HG02884 (cell line): ENCODE data around the gene RER1.

Experiments used
- ATAC-seq: cut with Tn5 transposase; IDR thresholded peaks from one replicate; pipeline ENCODE4 v1.9.1; 2021; ENCODE audit warnings: mild to moderate bottlenecking, moderate library complexity; ENCODE audit not compliant: unreplicated experiment

RER1 gene

GRCh38 chr1:2442661-2443060, 51.0 kb downstream of the RER1 start:
- ATAC-seq, result no peak

DNA sequence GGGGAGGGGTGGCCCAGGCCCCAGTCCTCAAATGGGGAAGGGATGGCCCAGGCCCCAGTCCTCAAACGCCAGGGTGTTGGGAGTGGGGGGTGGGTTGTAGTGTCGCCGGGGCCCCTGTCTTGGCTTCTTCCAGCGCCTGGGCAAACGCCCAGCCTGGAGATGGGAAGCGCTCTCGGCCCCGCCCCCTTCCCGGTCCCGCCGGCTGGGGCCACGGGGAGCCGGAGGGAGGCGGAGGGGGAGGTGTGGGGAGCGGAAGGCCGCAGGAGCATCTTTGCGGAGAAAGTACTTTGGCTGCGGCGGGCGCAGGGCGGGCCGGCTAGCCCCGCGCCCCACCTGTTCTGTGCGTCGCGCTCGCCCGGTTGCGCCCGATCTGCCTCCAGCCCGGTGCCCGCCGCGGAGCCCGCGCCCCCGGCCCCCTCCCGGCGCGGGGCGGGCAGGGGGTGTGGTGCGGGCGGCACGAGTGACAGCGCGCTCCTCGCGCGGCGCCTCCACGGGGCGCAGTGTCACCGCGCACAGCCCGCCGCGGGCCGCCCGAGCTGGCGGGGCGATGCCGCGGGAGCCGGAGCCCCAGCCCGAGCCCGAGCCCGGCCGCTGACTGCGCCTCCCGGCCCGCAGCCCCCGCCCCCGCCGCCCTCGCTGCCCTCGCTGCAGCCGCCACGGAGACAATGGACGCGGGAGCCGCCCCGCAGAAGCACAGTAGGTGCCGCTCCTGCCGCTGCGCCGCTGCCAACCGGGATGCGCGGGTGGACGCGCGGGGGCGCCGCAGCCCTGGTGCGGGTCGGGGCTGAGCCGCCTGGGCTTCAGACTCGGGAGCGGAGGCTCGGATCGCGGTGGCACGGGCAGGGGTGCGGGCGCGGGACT, 51.9 kb downstream of the RER1 start:
- no peak for ATAC-seq

- ATAC-seq, result no peak
These were observed 52.5 kb downstream of the RER1 start for GRCh38 chr1:2444138-2444591.

- no peak for ATAC-seq
These were observed 53.7 kb downstream of the RER1 start for GRCh38 chr1:2445162-2445822.

- no peak for ATAC-seq
These were observed 54.2 kb downstream of the RER1 start for GRCh38 chr1:2445823-2446215.

DNA sequence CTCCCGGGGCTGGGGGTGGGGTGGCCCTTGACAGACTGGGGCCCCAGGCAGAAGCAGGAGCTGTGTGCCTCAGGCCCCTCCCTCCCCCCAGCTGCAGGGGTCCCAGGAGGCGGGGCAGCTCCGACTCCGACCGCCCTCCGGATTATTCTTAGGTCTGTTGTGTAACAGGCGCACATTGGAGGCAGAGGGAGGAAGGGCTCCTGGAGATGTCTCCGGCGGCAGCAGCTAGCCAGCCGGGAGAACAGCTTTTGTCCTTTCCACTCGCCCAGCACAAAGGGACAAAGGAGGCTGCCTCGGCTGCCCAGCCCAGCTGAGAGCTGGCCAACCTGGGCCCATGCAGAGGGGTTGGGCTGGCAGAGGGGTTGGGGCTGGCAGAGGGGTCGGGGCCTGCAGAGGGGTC, 54.8 kb downstream of the RER1 start:
- ATAC-seq, result no peak

DNA sequence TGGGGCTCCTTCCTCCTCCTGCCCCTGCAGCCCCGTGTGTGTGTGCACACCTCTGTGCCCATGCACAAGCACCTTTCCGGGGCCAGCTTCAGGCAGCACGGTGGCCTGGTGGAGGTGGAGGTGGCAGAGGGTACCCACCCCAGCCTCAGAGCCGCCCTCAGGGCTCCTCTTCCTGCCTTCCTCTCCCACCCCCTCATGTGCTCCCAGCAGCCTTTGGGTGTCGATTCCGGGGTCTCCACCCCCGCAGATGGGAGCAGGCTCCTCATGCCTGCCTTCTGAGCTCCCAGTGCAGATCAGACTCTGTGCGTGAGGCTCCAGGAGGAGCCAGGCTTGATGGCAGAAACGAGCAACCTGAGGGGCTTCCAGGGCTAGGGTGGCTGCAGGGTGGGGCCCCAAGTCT, 55.2 kb downstream of the RER1 start:
- no peak for ATAC-seq

GRCh38 chr1:2447276-2448097, 55.8 kb downstream of the RER1 start:
- ATAC-seq, result no peak

GRCh38 chr1:2448098-2448445, 56.4 kb downstream of the RER1 start:
- no peak for ATAC-seq

DNA sequence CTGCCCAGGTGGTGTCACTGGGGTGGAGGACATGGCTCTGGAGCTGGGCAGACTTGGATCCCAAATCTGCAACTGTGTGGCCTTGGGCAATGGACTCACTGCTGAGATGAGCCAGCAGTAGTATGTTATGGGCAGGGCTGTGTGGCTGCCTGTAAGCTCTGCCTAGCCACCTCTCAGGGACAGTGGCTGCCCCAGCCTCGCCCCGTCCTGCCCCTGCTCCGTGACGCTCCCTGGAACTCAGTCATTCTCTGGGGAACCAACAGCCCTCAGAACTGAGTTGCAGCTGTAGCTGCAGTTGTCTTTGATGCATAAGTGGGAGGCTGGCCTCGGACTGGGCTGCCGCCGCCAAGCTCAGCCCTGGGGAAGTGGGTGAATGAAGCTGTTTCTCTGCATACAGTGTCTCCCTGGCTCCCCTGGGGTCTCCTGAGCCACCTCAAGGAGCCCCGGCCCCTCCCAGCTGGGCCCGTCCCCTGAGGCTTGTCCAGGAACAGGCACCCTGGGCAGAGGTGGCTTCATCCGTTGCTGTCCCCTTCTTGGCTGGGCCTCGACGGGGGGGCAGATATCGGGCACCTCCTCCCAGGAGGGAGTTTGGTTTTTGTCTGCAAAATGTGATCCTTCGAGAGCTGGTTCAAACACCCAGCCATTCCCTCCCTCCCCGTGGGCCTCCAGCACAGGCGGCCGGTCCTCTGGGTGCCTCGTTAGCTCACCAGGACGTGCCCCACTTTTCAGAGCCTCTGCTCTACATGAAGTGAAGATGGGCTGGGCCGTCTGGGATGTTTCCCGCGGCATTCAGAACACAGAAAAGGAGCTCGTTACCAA, 58.2 kb downstream of the RER1 start:
- ATAC-seq, result no peak

- ATAC-seq, result no peak
These were observed 60.1 kb downstream of the RER1 start for GRCh38 chr1:2451741-2452140.

GRCh38 chr1:2452201-2452931, 60.7 kb downstream of the RER1 start:
- ATAC-seq, result no peak

GRCh38 chr1:2452932-2453315, 61.3 kb downstream of the RER1 start:
- ATAC-seq, result no peak

DNA sequence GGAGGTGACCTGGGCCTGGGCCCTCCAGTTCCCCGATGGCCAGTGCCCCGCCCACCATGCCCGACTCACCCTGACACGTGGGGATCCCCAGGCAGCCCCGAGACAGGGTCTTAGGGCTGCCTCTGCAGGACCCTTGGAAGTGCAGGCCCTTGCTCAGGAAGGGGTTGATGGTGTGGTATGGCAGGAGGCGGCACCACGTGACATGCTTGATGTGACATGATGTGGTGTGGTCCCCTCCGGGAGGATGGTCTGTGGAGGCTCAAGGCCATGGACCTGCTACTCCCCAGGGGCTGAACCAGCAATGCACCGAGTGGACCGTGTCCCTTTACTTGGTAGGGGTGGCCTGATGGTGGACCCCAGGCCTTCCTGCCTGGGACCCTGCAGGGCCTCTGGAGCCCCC, 62.6 kb downstream of the RER1 start:
- ATAC-seq, result no peak
